CD4-positive, alpha-beta T cell treated with Interleukin-10 for 1 hour (primary cell): Measurements from ENCODE around the gene LIN52.

Experiments
- DNase-seq: peaks from one replicate; pipeline ENCODE4 v3.0.0-alpha.2; 2020

LIN52 gene

GRCh38 chr14:74195623-74196022 is 110.9 kb downstream of the LIN52 start:
- no peak for DNase-seq

- DNase-seq, result no peak
Measured at GRCh38 chr14:74198441-74199234, 113.9 kb downstream of the LIN52 start.

GRCh38 chr14:74202113-74202512 is 117.4 kb downstream of the LIN52 start:
- no peak for DNase-seq

GRCh38 chr14:74203639-74204038 is 118.9 kb downstream of the LIN52 start:
- no peak for DNase-seq

GRCh38 chr14:74204491-74204890 is 119.7 kb downstream of the LIN52 start:
- no peak for DNase-seq

DNA sequence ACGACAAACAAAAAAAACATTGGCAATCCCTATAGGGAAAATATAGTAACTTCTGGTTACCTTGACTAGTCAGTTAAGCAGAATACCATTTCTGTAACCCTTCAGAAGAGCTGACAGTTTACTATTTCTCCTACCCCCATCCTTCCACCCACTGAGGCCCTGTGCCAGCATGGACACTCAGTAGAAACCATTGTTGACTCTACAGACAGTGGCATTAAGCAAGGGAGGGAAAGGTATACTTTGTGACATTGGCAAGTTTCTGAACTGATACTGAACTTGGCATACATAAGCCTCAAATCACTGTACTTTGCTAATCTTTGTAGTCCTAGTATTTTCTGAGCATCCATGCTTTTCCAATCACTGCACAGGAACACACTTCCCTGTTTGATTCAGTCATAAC is 121.1 kb downstream of the LIN52 start:
- no peak for DNase-seq

- DNase-seq, result no peak
Measured at GRCh38 chr14:74207943-74208342, 123.2 kb downstream of the LIN52 start.

GRCh38 chr14:74208642-74209041 is 123.9 kb downstream of the LIN52 start:
- no peak for DNase-seq

- no peak for DNase-seq
Measured at GRCh38 chr14:74211945-74212580, 127.3 kb downstream of the LIN52 start.

GRCh38 chr14:74213907-74214803 is 129.4 kb downstream of the LIN52 start:
- no peak for DNase-seq

- DNase-seq, result no peak
Measured at GRCh38 chr14:74216671-74217070, 131.9 kb downstream of the LIN52 start.

- DNase-seq, result peak; percentile 71
Measured at GRCh38 chr14:74217672-74218448, 133.1 kb downstream of the LIN52 start.

DNA sequence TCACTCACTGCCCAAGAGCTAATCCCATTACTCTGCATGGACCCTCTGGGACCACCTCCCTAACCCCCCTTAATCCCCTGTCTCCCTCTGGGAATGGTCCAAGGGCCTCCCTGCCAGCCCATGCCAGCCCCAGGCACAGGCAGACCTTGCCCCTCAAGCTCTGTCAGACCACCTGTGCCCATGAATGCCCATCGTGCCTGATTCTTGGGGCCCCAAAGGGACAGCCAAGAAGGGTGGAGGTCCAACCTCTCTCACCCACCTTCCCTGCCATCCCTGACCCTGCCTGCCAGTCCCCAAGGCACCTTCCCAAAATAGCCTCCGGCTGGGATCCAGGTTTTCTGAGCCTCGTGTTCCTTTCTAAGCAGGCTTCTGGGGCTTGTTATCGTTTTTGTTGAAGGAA is 133.7 kb downstream of the LIN52 start:
- no peak for DNase-seq

GRCh38 chr14:74219277-74220205 is 134.8 kb downstream of the LIN52 start:
- DNase-seq, result no peak

- no peak for DNase-seq
Measured at GRCh38 chr14:74220991-74221390, 136.2 kb downstream of the LIN52 start.

GRCh38 chr14:74221741-74222140 is 137.0 kb downstream of the LIN52 start:
- no peak for DNase-seq

GRCh38 chr14:74223016-74223415 is 138.3 kb downstream of the LIN52 start:
- DNase-seq, result no peak

GRCh38 chr14:74231784-74232183 is 147.0 kb downstream of the LIN52 start:
- DNase-seq, result no peak

DNA sequence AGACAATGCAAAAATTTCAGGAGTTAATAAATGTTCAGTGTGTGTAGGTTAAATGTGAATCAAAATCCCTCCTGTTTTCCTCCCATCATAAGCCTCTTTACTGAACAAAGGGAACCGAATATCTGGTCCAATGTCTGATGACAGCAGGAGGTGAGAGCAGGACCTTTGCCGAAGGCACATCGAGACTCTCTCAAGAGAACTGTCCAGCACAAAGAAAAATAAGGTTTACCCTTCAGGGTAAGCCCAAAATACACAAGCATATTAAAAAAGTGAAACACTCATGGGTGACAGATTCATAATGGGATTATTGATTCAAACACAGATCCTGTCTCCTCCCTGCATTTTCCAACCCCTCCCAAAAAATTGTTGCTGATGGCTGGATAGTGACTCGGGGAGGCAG is 150.3 kb downstream of the LIN52 start:
- DNase-seq, result no peak

DNA sequence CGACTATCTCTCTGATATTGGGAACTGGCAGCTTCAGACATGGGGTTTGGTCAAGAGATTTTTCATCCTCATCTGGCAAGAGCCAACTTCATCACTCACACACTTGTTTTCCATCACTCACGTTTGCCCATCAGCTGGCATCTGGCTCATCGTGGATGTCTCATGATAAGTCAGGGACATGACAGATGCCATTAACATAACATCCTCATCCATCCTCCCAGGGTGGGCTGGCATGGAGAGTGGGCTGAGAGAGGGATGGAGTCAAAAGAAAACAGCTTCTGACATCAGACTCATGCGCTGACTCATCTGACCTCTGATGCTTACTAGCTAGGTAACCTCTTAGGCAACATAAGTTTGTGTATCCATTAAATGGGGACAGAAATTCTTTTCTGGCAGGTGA is 152.7 kb downstream of the LIN52 start:
- no peak for DNase-seq
